SH-SY5Y (cell line): ENCODE measurements around the gene SLC7A6.

Source experiments
- GATA2 ChIP-seq: IDR thresholded peaks from 2 replicates; pipeline ENCODE4 v1.6.1; 2011; ENCODE audit warnings: mild to moderate bottlenecking, low read depth, low read length
- GATA3 ChIP-seq: IDR thresholded peaks from 2 replicates; pipeline ENCODE4 v1.6.1; 2011; ENCODE audit warnings: low read depth, mild to moderate bottlenecking, low read length, moderate library complexity

DNA sequence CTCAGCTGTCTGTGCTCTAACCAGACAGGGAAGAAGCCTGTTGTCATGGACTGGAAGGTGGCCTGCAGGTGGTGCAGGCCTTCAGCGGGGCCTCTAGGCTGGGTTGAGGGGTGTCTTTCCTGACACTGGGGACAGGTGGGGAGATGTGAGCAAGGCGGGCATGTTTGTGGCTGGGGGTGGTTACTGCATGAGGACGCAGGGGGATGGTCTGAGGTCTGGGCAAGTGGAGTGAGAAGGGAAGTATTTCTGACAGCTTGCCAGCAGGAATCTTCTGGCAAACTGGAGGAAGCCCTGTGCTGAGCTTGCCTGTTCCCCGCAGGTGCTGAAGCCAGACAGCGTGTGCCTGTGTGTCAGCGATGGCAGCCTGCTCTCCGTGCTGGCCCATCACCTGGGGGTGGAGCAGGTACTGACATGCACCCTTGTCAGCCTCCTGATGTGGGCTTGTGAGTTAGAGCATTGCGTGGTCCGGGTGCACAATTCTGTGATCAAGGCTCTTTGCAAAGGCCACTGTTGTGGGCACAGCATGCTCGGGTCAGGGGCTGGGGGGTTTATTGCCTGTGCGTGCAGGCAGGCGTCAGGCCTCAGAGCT, 82.7 kb downstream of the SLC7A6 start:
- TF ChIP-seq GATA2 = no peak
- no peak for TF ChIP-seq GATA3
